Anterior cingulate cortex (tissue), 58 donors: Measurements from ENCODE around the gene SLC4A7.
"Not testable (repeated sequence)": the region's sequence is repeated elsewhere in the genome, so short reads cannot be mapped to it uniquely, and the experiment has no call there.

Experiments used
- DNase-seq, 58 donors: peaks; one replicate each; lab custom pipeline; 2025; lab: John Stamatoyannopoulos, UW

Gene SLC4A7

DNA sequence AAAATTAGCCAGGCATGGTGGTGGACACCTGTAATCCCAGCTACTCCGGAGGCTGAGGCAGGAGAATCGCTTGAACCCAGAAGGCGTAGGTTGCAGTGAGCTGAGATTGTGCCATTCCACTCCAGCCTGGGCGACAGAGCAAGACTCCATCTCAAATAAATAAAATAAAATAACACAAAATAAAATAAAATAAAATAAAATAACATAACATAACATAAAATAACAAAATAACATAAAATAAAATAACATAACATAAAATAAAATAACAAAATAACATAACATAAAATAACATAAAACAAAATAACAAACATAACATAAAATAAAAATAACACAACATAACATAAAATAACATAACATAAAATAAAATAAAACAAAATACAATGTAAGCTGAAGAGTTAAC, 45.8 kb downstream of the SLC4A7 start:
- DNase-seq = not testable (repeated sequence)

DNA sequence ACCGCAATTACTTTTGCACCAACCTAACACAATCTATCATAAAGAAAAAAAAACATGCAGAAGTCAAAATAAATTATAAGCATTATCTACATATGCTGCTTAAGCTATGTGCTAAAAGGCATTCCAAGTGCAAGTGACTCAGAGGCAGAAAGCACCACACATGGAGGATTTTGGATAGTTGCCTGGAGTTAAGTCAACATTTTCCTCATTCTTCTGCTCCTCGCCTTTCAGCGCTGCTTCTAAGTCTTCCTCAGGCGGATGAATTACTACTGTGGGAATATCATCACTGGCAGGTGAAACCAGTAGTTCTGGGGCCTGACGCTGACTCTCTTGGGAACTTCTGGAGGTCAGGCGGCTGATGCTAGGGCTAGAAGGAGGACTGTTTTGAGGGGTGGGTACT, 53.1 kb downstream of the SLC4A7 start:
- peak in 10 of 58 donors; percentile 1 to 48 (median 4) for DNase-seq

DNA sequence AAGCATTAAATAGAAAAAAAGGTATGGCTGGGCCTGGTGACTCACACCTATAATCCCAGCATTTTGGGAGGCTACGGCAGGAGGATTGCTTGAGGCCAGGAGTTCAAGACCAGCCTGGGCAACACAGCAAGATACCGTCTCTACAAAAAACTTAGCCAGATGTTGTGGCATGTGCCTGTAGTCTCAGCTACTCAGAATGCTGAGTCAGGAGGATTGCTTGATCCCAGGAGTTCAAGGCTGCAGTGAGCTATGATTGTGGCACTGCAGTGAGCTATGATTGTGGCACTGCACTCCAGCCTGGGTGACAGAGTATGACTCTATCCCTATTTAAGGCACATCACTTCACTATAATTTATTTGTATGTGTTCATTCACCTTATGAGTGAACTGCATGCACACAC, 54.3 kb downstream of the SLC4A7 start:
- DNase-seq = no peak

DNA sequence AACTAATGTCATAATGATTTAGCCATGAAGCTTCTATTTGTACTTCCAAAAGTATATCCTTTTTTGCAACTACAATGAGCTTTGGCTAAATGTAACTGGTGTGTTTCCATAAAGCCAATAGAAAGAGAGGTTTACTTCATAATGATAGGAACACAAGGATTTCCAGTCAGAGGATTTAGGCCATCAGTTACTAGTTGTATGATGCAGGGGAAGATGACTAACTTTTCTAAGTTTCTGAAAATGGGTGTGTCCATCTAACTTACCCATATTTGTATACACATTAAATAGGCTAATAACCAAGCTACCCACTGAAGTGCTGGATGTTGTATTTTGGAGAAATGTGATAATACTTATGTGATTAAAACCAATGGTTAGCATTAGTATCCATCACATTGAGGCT, 55.7 kb downstream of the SLC4A7 start:
- no peak for DNase-seq

DNA sequence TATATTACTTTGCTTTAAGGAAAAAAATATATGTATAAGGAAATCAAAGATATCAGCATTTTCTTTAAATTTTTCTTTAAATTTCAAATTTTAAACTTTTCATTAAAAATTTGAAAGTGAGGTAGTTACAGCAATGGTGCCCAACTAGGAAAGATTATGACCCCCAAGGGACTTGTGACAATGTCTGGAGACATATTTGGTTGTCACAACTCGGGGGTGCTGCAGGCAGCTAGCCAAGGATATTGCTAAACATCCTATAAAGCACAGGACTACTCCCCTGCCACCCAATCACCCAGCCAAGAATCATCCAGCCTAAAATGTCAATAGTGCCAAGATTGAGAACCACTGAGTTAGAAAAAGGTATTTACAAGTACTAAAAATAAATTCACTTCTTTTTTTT, 57.3 kb downstream of the SLC4A7 start:
- DNase-seq = no peak

DNA sequence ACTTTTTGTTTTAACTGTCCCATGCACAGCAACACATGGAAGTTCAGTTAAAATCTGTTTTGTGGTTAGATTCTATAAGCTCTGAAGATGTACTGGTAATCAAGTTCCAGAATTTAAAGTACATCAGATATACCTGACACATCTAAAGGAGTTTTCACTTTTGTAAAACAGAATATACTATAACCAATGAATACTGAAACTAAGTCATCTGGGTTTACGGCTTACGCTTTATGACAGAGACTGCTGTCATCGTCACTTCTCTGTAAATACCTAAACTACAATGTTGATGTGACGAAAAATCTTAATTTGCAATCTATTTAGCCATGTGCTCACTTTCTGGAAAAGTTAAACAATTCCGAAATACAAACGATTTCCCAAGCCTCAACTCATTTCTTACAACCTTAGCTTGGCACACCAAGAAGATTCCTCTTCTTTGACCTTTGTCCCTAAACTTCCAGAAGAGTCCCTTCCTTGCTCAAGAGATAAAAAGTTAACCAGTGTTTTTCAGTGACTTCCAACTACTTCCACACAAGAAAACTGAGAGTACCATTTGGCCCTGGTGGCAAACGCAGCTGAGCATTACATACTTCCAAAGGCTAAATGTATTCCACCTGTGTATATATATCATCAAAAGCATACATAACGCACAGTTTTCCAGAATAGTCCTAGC, 58.2 kb downstream of the SLC4A7 start:
- no peak for DNase-seq

DNA sequence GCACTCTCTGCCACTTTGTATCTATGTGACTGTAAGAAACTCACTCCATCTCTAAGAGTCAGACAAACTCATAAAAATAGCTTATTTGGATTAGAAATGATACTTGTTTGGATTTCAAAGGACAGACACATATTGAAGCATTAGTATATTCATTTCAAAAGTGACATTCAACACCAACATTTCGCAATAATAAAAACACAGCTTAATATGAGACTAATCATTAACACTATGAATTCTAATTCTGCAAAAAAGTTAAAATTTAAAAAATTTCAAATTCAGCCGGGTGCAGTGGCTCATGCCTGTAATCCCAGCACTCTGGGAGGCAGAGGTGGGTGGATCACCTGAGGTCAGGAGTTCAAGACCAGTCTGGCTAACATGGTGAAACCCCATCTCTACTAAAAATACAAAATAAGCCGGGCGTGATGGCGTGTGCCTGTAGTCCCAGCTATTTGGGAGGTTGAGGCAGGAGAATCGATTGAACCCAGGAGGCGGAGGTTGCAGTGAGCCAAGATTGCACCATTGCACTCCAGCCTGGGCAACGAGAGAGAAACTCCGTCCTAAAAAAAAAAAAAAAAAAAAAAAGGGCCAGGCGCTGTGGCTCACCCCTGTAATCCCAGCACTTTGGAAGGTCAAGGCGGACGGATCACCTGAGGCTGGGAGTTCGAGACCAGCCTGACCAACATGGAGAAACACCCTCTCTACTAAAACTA, 59.2 kb downstream of the SLC4A7 start:
- DNase-seq = not testable (repeated sequence)

DNA sequence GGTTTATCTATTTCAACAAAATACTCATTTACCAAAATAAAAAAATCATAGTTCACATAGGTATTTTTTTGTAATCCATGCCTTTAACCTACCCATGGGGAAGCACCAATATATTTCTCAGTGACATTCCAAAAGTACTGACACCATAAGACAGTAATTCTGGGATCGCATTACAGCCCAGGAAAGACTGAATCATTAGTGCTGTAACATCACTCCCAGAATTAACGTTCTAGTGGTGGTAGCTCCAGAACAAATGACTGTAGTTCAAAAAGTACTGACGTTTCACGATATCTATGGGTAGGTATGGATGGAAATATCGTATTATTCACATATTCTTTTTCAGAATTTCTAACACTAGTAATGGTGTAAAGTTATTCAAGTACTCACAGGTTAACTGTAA, 60.7 kb downstream of the SLC4A7 start:
- DNase-seq = no peak

DNA sequence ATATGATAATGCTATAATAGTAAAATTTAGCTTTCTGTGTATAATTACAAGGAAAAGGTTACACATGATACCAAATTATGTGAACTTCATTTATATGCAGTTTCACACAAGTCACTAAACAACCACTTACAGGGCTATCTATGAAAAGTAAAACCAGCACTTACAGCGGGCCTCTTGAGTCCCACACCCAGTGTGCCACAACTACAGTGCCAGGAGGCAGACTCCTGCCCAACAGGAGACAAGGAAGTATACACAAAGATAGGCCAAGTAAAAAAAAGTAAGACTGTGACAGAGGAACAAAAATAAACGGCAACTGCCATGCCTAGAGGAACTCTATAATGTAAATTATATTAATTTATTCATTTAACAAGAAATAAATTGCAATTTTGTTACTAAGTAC, 61.6 kb downstream of the SLC4A7 start:
- DNase-seq = no peak

DNA sequence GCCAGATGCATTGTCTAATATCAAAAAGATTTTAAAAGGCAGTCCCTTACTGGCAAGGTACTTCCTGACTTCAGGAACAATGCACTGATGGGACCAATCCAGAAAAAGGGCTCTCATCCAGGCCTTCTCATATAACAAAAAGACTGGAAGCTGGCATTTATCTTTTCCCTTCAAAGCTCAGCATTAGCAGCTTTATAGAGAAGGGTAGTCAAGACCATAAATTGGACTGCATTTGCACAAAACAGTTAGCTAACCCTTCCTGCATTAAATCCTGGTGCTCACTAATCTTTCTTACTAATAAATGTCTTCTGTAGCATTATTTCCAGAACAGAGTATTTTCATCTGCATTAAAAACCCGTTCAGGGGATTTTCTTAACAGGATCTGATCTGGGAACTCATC, 69.0 kb downstream of the SLC4A7 start:
- no peak for DNase-seq

DNA sequence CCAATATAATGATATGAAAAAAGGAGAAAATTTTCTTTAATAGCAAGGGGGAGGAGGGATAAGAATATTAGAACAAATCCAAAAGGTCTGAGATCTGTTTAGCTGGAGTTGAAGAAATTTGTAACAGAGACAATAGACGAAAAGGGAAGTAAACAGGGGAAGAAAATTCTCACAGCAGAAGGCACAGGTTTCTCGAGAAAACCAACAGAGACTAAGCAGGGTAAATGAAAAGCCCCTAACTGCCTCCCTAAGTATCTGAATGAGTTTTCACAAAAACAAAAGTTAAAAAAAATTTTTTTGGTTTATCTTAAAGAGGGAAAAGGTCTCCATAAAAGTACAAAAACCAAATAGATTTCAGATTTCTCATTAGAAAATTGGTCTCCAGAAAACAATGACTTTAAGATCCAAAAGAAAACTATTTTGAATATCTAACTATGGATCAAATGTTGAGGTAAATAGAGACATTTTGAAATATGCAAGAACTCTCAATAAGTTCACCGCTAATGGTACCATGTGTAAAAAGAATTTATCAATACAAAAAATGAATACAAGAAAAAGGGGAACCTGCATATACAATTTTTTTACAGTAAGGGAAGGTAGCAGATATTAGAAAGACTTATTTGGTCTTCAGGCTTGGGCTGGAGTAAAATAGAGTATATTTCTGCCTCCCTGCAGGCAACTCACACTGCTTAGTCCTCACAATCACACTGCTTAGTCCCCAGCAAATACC, 91.1 kb downstream of the SLC4A7 start:
- no peak for DNase-seq

DNA sequence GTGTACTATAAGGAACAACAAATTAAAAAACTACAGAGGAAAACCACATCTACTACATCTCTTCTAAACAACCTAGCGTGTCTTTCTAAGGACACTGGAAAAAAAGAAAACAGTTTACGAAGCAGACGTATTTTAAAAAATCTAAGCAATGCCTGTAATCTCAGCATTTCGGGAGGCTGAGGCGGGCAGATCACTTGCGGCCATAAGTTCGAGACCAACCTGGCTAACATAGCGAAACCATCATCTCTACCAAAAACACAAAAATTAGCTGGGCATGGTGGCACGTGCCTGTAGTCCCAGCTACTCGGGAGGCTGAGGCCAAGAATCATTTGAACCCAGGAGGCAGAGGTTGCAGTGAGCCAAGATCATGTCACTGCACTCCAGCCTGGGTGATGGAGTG, 91.8 kb downstream of the SLC4A7 start:
- not testable (repeated sequence) for DNase-seq

DNA sequence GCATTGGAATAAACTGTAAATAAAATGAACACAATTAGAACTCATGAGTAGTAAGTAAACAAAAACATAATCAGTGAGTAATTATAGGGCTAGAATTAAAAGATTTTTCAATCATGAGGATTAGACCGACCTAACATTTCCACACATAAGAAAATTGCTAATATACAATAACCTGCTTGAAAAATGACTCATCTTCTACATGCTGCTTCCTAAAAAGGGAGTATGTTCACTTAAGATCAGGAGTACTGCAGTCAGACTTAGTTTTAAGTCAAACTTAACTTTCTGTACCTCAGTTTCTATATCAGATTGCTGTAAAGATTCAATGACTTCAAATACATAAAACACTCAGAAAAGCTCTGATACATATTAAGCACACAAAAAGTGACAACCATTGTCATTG, 92.4 kb downstream of the SLC4A7 start:
- DNase-seq = no peak

DNA sequence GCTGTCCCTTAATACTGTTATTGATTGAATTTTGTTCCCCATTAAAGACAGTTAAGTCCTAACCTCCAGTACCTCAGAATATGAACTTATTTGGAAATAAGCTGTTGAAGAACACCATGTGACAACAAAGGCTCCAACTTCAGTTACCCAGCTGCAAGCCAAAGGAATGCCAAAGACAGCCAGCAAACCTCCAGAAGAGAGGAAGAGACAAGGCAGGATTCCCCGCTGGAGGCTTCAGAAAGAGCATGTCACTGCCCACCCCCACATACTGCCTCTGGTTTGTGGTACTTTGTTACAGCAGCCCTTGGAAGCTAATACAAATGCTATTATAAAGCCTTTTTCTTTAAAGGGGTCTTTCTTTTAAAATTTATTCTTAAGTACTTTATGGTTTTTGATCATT, 96.6 kb downstream of the SLC4A7 start:
- DNase-seq = no peak

DNA sequence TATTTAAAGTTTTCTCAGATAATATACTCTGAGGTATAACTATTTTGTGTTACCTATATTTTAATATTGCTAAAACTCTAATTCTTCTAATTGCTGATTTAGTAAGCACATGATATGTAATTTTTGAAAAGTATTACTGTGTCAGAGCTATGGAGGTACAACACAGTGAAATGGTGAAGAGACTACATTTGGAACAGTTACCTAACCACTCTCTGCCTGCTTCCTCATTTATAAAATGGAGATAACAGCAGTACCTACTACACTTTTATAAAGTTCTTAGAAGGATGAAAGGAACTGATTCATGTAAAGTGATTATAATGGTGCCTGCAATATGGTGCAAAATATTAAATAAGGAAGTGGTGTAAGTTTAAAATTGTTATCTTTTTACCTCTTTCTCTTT, 98.7 kb downstream of the SLC4A7 start:
- DNase-seq = no peak

DNA sequence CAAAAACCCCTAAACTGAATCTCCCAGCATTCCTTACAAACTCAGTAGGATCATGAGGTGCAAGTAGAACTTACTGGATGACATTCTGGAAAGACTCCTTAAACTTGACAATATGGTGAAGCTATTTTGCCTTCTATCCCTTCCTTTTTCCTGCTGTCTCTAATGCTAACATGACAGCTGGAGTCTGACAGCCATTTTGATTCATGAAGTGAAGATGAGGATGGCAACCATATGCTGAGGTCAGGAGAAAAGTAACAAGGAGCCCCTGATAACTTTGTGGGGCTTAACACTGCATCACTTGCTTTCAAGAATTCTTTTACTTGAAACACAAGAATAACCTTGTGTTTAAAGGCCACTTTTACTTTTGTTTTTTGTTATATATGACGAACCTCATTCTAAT, 100.0 kb downstream of the SLC4A7 start:
- DNase-seq = no peak

DNA sequence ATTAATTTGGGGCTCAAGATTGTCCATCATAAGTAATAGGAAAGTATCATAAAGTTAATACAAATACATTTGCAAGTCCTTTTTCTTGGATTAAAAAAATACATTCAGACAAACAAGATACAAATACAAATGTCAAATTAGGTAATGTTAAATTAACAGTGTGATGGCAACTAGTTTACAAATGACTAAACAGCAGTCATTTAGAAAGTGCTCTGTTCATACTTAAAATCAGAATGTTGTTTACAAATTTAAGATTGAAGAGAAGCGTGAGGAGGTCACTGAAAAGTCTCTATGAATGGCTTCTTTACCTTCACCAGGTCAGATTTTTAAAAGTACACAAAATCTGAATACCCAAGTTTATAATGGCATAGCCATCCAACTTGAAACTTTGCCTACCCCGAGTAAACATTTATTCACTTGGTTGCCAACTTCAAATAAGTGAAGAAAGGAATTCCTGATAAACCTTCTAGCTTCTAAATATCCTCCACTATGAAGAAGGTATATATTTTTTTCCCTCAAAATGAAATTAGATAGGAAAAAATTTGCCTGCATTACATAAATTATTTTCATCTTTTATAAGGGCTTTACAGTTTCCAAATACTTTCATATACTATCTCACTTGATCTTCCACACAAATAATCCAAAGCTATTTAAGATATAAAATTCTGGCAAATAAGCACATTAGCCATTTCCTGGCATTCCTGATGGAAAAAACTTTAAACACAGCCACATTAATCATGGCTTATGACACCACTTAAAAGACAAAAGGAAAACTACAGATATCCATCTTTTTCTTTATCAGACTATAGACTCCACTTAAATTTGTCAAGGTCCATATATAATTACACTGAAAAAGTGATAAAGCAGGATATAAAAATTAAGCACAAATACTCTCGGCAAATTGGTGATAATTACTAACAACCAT, 103.5 kb downstream of the SLC4A7 start:
- DNase-seq = no peak

DNA sequence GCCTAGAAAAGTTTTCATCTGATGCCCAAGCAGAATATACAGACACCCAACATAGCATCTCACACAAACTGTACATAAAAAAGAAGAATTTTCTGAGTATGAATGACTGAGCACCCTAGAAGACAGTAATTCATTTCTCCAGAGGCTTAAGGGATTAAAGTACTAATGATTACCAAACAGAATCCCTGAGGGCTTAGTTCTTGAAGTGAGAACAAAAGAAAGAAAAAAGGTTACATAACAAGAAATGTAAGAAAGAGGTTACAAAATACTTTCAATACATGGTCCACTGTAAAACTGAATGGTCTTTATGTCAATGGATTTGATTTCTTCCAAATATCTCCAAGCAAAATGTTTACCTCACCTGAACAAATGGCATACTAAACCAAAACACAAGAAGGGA, 105.9 kb downstream of the SLC4A7 start:
- no peak for DNase-seq

DNA sequence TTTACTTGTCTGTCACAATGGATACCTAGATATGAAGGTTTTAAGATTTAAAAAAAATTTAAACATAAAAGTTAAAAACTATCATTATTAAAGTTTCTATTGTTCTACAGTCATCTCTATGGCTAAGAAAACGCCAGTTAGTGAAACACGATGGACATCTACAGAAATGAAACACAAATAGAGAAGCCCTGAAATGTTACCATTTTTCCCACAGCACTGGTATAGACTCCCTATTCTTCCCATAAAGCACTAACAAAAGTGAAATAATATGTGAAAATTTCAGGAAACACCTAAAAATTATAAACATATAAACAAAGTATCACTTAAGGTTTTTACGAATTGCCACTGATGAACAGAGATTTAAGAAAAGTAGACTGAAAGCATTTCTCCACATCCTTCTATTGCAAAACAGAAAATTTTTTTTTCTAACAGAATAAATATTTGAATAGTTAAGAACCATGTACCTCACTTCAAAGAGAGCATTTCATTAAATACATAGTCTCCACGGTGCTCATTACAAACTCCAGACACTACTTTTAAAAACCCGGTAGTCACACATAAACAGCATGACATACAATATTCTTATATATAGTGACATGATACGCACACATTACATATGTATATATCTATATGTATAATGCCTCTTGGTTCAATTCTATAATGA, 107.9 kb downstream of the SLC4A7 start:
- no peak for DNase-seq
